Measurements from ENCODE around the gene ZNF835.

The ZNF835 gene

GRCh38 chr19:56663931-56664500, 7.5 kb downstream of the ZNF835 start:
- no peak for DNase-seq (ENCODE audit: low read depth in 3 of 3)

GRCh38 chr19:56661248-56661647, 10.3 kb downstream of the ZNF835 start:
- DNase-seq (ENCODE audit: low read depth in 3 of 3) = no peak

- DNase-seq (ENCODE audit: low read depth in 3 of 3) = peak in 1 of 3 experiments; percentile 12
These were observed 11.0 kb downstream of the ZNF835 start for GRCh38 chr19:56660381-56661107.

GRCh38 chr19:56654151-56654550, 17.4 kb downstream of the ZNF835 start:
- no peak for DNase-seq (ENCODE audit: low read depth in 3 of 3)

GRCh38 chr19:56643460-56643955, 28.0 kb downstream of the ZNF835 start:
- DNase-seq (ENCODE audit: low read depth in 3 of 3) = no peak

GRCh38 chr19:56642711-56643459, 28.7 kb downstream of the ZNF835 start, which contains the start of gene SMIM17:
Gene SMIM17 (plus strand): TSS chr19:56643159. CDS start chr19:56645668, 2,509 bp downstream.
- DNase-seq (ENCODE audit: low read depth in 3 of 3) = no peak

GRCh38 chr19:56639217-56639616, 32.3 kb downstream of the ZNF835 start:
- no peak for DNase-seq (ENCODE audit: low read depth in 3 of 3)

- peak in 1 of 3 experiments; percentile 26 for DNase-seq (ENCODE audit: low read depth in 3 of 3)
These were observed 33.5 kb downstream of the ZNF835 start for GRCh38 chr19:56637976-56638555.

GRCh38 chr19:56633021-56633420, 38.5 kb downstream of the ZNF835 start:
- DNase-seq (ENCODE audit: low read depth in 3 of 3) = no peak

- DNase-seq (ENCODE audit: low read depth in 3 of 3) = no peak
These were observed 45.8 kb downstream of the ZNF835 start for GRCh38 chr19:56625708-56626107.

GRCh38 chr19:56623006-56623405, 48.6 kb downstream of the ZNF835 start:
- DNase-seq (ENCODE audit: low read depth in 3 of 3) = no peak

GRCh38 chr19:56622374-56622773, 49.2 kb downstream of the ZNF835 start:
- DNase-seq (ENCODE audit: low read depth in 3 of 3) = no peak

GRCh38 chr19:56619121-56619520, 52.4 kb downstream of the ZNF835 start:
- DNase-seq (ENCODE audit: low read depth in 3 of 3) = no peak

GRCh38 chr19:56617531-56617930, 54.0 kb downstream of the ZNF835 start:
- DNase-seq (ENCODE audit: low read depth in 3 of 3) = no peak

- DNase-seq (ENCODE audit: low read depth in 3 of 3) = no peak
These were observed 57.9 kb downstream of the ZNF835 start for GRCh38 chr19:56613639-56614038.

- no peak for DNase-seq (ENCODE audit: low read depth in 3 of 3)
These were observed 58.8 kb downstream of the ZNF835 start for GRCh38 chr19:56612737-56613136.
